ENCODE results near the gene PALLD.

GRCh38 chr4:168531305-168531704 is 34.5 kb downstream of the PALLD start:
- TF ChIP-seq POLR2AphosphoS5 (IDR thresholded peaks at IDR 0.05) (no peak), CTCF (IDR thresholded peaks at IDR 0.05) (no peak), POLR2A (IDR thresholded peaks at IDR 0.05) (no peak), EP300 (IDR thresholded peaks at IDR 0.05) (no peak)

Data from gastroesophageal sphincter (tissue), 3 donors.